HEK293 (cell line): Measurements from ENCODE around the gene GCNT2.
"Not testable (repeated sequence)": the region's sequence is repeated elsewhere in the genome, so short reads cannot be mapped to it uniquely, and the experiment has no call there.

ENCODE experiments used
- HOXA7 ChIP-seq: sonication (generic); formaldehyde crosslinking; IDR thresholded peaks from 2 replicates; pipeline ENCODE4 v1.8.1; 2022; ENCODE audit warnings: missing genetic modification reagents, borderline replicate concordance
- SALL2 ChIP-seq: fragments of 450-650 bp; formaldehyde crosslinking; IDR thresholded peaks from 2 replicates; pipeline ENCODE4 v1.5.0; 2017; ENCODE audit warnings: missing biosample characterization, mild to moderate bottlenecking, missing genetic modification characterization, borderline replicate concordance
- SP2 ChIP-seq: fragments of 450-650 bp; formaldehyde crosslinking; IDR thresholded peaks from 2 replicates; pipeline ENCODE4 v1.5.1; 2016; ENCODE audit warnings: missing biosample characterization, missing genetic modification characterization
- SP7 ChIP-seq: fragments of 450-650 bp; formaldehyde crosslinking; IDR thresholded peaks from 2 replicates; pipeline ENCODE4 v1.5.1; 2016; ENCODE audit warnings: missing biosample characterization, missing genetic modification characterization
- ZBTB26 ChIP-seq: fragments of 450-650 bp; formaldehyde crosslinking; optimal IDR thresholded peaks from 2 replicates; pipeline ENCODE3; 2016; ENCODE audit warnings: missing biosample characterization, mild to moderate bottlenecking, missing genetic modification characterization
- ZBTB8A ChIP-seq: fragments of 450-650 bp; formaldehyde crosslinking; IDR thresholded peaks from 2 replicates; pipeline ENCODE4 v1.5.1; 2016; ENCODE audit warnings: missing biosample characterization, missing genetic modification characterization
- ZFP41 ChIP-seq: fragments of 450-650 bp; formaldehyde crosslinking; IDR thresholded peaks from 2 replicates; pipeline ENCODE4 v1.5.1; 2016; ENCODE audit warnings: missing biosample characterization, missing genetic modification characterization, borderline replicate concordance
- ZNF146 ChIP-seq: fragments of 450-650 bp; formaldehyde crosslinking; IDR thresholded peaks from 2 replicates; pipeline ENCODE4 v1.5.1; 2016; ENCODE audit warnings: missing biosample characterization, missing genetic modification characterization
- ZNF214 ChIP-seq: fragments of 450-650 bp; formaldehyde crosslinking; IDR thresholded peaks from 2 replicates; pipeline ENCODE4 v1.5.1; 2017; ENCODE audit warnings: missing biosample characterization, mild to moderate bottlenecking, missing genetic modification characterization, borderline replicate concordance
- ZNF423 ChIP-seq: fragments of 450-650 bp; formaldehyde crosslinking; IDR thresholded peaks from 2 replicates; pipeline ENCODE4 v1.5.1; 2016; ENCODE audit warnings: missing biosample characterization, missing genetic modification characterization
- ZNF530 ChIP-seq: fragments of 450-650 bp; formaldehyde crosslinking; IDR thresholded peaks from 2 replicates; pipeline ENCODE4 v1.5.1; 2016; ENCODE audit warnings: low read depth, missing biosample characterization, missing genetic modification characterization
- TF ChIP-seq, protein P1 (sequence below): fragments of 450-650 bp; formaldehyde crosslinking; IDR thresholded peaks from 2 replicates; pipeline ENCODE4 v1.5.1; 2016; ENCODE audit warnings: missing biosample characterization, missing genetic modification characterization

DNA sequence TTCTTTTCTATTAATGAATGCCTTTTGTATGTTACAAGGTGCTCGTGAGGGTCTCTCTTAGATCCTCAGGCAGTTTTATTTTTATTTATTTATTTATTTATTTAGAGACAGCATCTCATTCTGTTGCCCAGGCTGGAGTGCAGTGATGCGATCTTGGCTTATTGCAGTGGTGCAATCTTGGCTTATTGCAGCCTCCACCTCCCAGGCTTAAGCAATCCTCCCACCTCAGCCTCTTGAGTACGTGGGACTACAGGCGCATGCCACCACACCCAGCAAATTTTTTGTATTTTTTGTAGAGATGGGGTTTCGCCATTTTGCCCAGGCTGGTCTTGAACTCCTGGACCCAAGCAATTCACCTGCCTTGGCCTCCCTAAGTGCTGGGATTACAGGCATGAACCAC is 79.5 kb downstream of the GCNT2 start:
- TF ChIP-seq, protein P1, sequence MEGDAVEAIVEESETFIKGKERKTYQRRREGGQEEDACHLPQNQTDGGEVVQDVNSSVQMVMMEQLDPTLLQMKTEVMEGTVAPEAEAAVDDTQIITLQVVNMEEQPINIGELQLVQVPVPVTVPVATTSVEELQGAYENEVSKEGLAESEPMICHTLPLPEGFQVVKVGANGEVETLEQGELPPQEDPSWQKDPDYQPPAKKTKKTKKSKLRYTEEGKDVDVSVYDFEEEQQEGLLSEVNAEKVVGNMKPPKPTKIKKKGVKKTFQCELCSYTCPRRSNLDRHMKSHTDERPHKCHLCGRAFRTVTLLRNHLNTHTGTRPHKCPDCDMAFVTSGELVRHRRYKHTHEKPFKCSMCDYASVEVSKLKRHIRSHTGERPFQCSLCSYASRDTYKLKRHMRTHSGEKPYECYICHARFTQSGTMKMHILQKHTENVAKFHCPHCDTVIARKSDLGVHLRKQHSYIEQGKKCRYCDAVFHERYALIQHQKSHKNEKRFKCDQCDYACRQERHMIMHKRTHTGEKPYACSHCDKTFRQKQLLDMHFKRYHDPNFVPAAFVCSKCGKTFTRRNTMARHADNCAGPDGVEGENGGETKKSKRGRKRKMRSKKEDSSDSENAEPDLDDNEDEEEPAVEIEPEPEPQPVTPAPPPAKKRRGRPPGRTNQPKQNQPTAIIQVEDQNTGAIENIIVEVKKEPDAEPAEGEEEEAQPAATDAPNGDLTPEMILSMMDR (tag by site-specific recombination): not testable (repeated sequence)
- not testable (repeated sequence) for TF ChIP-seq ZBTB8A (tag by site-specific recombination); ZFP41 (tag by site-specific recombination); SP7 (tag by site-specific recombination); HOXA7 (CRISPR knock-in tag); ZNF530 (tag by site-specific recombination); SP2 (tag by site-specific recombination); ZNF423 (tag by site-specific recombination); ZNF214 (tag by site-specific recombination); SALL2 (tag by site-specific recombination); ZNF146 (tag by site-specific recombination); ZBTB26 (tag by site-specific recombination)
